ENCODE results near the gene RBPJ.
A peak's percentile ranks its signal among the peaks of the same experiment; 100 is the strongest.

The RBPJ gene

DNA sequence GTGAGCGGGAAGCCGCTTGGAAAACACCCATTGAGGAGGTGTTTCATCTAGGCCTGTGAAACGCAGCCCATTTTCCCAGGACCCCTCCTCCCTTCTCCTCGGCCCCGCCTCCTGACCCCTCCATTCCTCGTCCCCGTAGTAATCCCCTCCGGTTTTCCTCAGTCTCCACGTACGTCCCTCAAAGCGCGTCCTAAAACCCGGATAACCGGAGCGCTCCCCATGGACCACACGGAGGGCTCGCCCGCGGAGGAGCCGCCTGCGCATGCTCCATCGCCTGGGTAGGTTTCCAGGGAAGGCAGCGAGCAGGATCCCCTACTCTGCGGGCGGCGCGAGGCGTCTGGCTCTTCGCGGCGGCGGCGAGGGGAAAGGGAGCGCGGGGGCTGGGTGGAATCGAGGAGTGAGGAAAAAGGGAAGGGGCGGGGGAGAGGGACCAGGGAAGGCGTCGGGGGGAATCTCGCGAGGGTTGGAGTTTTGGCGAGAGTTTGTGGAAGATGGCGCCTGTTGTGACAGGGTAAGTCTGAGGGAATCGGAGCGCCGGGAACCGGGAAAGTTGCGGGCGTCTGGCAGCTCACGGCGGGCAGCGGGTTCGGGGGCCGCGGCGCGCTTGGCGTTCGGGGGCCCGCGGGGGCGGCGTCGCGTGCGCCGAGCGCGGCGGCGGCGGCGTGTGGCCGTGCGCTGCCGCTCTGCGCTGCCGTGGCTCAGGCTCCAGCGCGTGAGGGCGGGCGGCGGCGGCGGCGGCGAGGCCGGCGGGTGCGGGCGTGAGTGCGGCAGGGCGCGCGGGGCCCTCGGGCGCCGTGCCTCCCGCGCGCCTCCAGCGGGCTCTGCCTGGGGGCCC is at the start of gene RBPJ:
Gene RBPJ, plus strand, starts transcription at position 477 of the 835 bp plus-strand sequence. Its CDS starts 15 bp downstream, at position 492.
- DNase-seq, result peak; percentile 85

DNA sequence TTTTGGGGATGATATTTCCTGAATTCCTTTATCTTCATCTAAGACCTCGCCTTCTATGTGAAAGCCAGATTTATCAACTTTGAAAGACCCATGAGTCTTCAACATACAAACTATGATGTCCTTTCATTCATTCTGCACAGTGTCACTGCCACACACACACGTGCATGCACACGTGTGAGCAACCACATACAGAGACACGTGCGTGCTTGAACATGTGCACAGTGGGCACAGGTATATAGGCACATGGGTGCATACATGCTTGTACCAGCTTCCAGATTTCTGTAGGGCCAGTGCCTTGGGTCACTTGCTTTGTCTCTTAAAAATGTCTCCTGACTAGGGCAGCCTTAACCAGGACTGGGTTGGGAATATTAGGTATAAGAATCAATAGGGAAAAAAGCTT is 49.1 kb upstream of the RBPJ start:
- DNase-seq, result no peak

DNA sequence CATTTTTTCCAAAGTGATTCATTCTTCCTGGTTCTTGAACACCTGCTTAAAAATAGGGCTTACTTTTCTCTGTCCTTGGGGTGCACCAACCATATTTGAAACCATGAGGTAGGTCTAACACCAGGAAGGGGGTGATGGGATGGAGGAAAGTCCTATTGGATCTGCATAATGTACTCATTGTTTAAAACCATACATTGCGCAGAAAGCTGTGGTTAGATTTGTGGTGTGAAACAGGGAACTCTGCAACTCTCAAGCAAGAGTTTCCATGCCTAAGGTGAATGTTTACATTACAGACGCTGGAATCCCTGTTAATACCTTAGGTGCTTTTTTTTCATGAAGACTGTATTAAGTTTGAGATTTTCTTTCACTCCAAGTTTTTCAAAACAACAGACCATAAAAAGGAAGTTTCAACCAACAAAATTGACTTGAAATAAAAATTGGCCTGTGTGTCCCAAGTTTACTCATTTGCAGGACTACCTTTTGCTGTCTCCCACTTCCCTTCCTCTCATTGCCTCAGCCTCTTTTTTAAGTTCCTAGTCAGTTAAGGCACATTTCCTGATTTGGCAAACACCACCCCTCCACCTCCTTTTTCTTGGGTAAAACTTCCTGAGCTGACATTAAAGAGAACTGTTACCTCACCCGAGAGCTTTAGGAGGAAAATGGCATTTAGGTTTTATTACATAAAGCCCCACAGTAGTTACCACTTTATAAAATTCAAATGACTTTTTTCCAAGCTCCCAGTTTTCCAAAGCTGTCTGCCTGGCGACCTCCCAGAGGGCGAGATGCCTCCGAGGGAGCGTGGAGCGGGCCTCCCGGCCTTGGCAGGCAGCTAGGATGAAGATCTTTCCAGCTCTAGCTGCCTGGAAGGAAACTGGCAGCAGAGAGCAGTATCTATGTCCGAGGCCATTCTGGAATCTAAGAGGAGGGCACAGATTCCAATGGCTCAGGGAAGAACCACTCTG is 47.9 kb upstream of the RBPJ start:
- no peak for DNase-seq

DNA sequence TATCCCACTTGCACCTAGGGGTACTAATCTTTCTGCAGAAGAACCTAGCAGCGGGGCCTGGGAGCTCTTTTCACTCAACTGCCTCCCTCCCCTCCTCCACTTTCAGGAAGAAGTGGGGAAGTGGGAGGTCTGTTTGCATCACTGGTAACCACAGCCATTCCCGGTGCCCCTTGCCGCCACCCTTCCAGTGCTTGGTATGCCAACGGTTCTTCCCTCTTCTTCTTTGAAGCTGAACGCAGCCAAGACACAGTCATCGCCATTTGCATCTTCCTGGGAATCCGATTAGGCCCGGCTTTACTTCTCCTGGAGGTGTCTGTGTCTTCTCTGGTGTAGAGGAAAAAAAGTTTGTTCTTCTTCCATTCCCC is 47.2 kb upstream of the RBPJ start:
- DNase-seq, result peak; percentile 13

DNA sequence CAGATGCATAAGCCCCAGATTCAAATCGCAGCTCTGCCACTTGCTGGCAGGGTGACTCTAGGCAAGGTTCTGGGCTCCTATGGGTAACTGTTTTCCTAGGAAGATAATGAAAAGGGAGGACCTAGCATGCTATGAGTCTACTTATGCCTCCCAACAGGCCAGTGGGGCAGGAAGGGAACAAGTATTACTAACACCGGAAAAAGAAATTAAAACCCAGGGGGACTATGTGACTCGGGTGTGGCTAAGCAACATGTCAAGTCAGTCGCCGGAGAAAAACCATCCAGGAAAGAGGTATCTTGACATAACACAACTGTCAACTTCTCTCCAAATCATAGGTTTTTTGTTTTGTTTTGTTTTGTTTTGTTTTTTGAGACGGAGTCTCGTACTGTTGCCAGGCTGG is 45.5 kb upstream of the RBPJ start:
- DNase-seq, result no peak

DNA sequence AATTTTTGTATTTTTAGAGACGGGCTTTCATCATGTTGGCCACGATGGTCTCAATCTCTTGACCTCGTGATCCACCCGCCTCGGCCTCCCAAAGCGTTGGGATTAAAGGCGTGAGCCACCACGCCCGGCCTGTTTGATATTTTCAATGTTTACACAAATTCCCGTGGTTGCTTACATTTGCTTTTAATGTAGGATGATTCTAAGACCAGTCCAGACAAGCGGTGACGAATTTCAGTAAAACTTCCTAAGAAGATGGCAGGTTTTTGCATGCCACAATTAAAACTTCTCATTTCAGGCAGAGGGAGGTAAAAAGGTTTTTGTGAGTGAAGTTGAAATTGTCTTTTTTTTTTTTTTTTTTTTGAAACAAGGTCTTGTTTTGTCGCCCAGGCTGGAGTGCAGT is 41.4 kb upstream of the RBPJ start:
- no peak for DNase-seq

DNA sequence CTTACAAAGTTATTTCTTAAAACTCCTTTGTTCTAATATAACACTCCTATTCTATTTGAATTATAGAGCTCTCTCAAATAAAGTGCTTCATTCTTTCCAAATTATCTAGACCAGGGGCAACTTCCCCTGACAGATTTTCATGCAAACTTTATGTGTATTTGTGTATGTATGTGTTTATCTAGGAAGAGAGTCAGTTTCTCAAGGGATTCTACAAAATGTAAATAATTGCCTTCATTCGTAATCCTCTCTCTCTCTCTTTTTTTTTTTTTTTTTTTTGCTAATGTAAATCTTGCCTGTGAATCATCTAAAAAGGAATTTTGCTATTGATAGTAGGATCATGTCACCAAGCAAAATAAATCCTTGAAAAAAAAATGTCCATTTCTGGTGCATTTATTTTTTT is 38.9 kb upstream of the RBPJ start:
- no peak for DNase-seq

DNA sequence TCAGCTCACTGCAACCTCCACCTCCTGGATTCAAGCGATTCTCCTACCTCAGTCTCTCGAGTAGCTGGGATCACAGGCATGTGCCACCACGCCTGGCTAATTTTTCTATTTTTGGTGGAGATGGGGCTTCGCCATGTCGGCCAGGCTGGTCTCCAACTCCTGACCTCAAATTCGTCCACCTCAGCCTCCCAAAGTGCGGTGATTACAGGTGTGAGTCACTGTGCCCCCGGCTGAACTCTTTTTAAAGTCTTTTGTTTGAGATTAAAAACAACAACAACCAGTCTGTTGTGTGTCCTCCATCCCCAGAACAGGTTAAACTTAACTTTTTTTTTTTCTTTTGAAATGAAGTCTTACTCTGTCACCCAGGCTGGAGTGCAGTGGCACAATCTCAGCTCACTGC is 36.3 kb upstream of the RBPJ start:
- no peak for DNase-seq

DNA sequence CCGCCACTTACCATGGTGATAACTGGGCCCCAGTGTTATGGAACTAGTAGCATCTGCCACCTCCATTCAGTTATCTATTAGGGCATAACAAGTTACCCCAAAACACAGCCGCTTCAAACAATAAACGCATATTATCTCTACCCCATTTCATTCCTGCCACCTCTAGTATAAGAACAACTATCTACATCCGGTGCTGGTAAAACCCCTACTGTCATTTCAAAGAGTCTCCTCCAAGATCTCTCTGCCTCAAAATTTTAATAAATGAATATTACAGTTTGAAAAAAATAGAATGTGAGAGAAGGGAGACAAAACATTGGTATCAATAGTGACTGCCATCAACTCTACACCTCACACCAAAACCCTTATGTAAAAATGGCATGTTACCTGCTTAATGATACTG is 35.5 kb upstream of the RBPJ start:
- DNase-seq, result no peak

DNA sequence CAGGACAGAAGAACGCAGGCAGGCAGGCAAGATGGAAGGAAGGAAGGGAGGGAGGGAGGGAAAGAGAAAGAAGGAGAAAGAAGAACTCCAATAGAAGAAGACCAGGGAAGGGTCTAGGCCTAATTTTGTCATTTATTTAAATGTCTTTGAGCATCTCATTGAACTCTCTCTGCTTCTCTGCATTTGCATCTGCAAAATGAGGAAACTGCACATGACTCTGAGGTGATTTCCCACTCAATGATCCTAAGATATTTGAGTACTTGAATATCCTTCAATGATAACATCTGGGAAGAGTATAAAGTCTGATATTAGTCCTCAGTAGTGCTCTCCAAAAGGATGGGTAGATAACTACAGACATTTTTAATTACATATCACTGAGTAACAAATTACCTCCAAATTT is 33.1 kb upstream of the RBPJ start:
- no peak for DNase-seq

DNA sequence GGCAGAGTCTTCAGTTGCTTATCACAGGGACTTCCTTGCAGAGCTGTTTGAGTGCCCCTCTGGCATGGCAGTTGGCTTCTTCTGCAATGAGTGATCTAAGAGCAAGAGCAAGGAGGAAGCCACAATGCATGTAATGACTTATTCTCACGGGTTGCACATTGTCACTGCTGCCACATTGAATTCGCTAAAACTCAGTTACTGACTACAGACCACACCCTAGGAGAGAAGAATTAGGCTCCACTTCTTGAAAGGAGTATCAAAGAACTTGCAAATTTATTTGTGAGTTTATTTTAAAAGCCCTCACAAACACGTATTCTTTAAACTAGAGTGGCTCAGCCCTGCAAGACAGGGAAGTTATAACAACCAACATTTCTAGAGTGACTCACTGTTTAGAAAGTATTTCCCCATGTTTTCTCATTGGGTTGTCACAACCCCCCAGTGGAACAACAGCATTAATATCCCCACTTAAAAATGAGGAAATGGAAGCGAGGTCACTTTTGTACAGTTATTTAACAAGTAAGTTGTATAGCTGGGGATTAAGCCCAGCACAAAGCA is 32.4 kb upstream of the RBPJ start:
- peak; percentile 63 for DNase-seq

DNA sequence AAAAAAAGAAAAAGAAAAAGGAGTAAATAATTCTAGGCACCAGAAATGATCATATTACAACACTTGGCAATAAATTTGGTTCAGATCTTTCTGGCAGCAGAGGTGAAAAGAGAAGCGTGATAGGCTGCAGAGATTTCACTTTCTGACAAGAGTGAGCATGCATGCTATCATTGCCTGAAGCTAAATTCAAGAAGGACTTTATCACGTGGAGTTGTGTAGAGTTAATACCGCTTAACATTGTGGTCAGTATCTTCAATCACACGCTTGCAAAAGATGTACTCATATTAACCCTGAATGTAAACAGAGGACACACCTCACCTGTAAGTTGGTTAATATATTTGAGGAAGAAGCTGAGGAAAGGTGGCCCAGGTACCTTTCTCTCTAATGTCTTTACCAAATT is 31.4 kb upstream of the RBPJ start:
- DNase-seq, result no peak

DNA sequence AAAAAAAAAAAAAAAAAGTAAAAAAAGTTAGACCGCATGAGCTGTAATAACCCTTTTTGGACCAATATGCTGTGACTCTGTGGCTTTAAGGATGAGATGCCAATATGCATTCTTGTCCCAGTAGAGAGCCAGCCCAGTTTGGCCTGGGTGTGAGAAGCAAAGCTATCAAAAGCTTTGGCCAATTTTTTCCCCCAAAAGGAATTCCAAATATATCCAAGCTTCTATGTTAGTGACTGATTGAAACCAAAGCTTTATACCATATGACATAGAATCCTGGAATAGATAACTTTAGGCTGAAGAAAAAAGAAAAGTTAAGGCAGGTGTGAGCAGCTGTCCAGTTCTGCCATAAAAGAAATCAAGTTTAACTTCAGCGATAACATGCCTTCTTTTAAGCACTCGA is 30.5 kb upstream of the RBPJ start:
- no peak for DNase-seq

DNA sequence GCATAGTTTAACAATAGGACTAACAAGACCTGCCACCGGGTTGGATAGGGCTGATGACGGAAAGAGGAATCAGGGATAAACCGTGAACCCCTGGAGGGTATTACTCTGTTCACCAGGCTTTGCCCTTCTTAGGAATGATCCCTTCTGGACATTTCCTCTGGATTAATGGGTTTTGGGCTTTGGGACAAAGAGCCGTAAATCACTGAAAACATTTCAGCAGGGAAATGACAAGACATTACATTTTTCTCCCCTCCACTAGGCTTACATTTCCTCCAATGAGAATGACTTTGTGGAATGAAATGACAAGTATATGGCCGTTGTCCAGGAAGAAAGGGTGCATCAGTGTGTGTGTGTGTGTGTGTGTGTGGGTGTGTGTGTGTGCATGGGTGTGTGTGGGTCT is 25.9 kb upstream of the RBPJ start:
- no peak for DNase-seq

DNA sequence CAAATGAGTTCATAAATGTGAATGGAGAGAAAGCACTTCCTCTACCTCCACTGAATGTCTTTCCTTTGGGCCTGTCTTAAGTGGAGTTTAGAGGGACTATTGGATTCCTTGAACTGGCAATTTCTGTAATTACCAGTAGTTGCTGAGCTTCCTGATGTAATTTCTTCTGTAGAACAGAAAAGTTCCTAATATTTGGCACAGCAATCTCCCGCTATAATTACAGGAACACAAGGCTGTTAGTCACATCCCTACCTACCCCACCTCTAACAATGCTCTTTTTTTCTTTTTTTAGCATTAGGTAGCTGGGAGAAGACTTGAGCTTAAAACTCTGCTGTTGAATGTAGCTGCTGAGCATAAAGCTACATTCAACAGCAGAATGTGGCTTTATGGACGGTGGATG is 24.8 kb upstream of the RBPJ start:
- no peak for DNase-seq

DNA sequence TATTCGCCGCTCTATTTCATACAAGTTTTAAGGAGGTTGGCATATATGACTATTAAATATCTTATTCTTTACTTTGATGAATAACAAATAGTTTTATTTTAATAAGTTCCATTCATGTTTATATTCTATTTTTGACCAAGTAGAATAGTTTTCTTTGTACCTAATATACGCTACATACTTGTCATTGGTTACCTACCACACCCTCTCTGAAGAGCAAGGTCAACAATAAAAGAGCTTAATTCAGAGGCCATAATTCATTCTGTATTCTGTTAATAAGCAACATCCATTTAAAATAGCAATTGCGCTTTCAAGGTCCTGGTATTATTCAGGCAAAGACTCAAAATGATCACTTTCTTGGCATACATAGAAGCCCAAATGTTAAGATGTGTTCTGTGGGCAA is 24.3 kb upstream of the RBPJ start:
- DNase-seq, result no peak

DNA sequence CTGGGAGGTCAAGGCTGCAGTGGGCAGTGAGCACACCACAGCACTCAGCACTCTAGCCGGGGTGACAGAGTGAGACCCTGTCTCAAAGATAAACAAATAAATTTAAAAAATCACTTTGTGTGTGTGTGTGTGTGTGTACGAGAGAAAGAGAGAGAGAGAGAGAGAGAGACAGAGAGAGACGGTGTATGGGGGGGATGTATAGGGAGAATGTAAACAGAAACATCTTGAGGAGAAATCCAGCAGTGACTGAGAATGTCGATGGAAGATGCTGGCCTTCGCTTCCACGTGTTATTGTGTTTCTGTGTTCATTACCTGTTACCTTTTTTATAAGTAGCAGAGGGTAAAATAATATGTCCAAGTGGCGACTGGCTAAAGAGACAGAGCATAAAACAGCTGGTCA is 23.6 kb upstream of the RBPJ start:
- DNase-seq, result no peak

DNA sequence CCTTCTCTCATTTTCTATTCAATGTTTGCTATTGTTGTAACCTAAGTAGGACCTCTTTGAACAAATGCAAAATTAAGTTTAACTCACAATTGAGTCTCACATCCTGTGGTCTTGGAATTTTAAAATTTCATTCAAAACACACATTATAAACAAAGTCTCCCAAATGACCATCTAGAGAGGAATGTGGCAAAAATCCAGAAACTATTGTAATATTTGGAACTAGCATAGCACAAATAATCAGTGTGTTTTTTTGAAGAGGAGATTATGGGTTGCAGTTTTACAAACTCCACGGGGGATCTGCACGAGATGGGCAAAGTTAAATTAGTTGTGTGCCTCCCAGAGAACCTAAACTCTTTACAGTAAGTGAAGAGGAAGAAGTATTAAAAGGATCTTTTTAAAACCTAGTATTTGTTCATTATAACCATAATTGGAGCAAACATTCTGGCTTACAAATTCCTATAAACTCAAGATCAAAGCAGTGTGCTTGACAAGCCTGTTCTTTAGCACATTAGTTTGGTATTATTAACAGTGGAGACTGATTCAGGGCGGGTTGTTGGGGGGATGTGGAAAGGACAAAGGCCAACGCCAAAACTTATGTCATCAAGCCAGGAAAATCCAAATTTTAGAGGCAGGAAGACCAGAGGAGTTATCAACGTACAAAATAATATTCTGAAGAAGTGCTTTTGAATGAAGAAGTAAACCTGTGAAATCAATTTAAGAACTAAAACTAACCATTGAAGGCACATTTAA is 22.4 kb upstream of the RBPJ start:
- no peak for DNase-seq

DNA sequence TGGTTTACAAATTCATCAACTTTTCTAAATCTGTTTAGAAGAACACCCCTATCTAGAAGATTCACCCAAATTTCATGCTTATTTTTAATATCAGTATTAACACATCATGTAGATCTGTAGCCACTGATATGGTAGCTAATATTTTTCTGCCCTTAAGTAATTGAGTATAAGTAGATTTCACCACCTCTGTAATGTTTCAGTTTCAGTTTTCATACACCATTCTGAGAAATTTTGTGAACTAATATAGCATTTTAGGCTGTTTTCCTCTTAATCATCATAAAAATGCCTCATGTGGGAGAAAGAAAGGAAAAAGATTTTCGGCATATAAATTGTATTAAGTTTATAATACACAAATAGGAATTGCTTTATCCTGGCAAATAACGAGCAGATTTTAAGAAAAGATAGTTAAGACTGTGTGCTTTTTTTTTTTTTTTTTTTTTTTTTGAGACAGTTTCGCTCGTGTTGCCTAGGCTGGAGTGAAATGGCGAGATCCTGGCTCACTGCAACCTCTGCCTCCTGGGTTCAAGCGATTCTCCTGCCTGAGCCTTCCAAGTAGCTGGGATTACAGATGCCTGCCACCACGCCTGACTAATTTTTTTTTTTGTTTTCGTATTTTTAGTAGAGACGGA is 21.4 kb upstream of the RBPJ start:
- no peak for DNase-seq

DNA sequence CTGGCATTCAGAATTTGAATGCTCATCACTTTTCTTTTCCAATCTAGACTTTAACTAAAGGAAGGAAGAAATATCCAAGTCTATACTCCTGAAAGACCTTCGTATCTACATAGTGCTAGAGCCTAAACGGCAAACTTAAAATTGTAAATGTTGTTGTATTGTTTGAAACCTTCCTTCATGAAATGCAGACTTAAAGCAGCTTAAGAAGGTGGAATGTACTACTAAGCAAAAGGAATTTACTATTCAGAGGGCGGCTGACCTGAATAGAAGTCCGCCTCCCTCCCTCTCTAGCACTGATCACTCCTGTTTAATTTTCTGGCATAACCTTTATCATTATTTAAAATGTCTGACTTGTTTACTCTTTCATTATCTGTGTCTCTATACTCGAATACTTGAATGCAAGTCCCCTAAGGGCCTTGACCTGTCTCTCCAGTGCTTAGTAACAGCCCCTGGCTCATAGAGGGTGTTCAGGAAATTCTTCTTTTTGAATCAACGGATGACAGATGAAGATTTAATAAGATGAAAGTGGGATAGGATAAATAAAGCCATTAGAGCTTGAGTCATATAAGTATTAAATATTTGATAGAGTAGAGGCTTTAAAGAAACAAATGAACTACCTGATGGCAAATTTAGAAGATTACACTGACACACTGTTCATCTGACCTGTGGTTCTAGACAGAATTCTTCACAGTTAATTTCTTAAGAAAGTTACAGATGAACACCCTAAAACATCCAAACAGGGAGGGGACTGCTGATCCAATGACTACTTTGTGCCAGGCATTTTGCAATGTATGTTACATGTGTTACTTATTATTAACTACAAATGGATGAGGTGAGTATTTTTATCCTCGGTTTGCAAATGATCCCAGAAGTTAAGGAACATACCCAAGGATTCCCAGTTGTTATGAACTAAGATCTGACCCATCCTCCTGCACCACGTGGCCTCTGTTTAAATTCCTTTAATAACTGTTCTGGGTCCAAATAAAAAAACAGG is 20.2 kb upstream of the RBPJ start:
- DNase-seq, result no peak
